Measurements from ENCODE around the gene POFUT2.

POFUT2 gene

DNA sequence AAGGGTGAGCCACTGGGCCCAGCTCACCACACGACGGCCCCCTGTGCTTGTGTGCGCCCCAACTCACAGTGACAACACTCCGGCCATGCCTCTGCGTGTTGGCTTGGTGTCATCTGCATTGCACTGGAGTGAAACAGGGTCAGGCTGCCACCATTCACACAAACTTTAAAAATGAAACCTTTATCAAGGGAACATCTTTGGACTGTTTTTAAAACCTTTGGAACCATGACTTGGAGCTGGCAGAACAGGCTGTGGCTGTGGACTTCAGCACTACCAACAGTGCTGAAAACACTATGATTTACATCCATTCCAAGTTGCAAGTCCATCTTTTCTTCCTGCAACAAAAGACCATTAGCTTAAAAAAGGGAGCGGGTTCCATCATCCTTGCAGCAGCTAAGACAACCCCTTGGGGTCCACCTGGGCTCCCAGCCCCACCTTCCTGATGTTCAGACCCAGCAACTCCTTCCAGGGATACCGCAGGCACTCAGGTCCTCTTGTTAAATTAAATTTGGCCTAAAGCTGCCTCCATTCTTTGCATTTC lies 25.6 kb downstream of the POFUT2 start:
- DNase-seq: no peak

DNA sequence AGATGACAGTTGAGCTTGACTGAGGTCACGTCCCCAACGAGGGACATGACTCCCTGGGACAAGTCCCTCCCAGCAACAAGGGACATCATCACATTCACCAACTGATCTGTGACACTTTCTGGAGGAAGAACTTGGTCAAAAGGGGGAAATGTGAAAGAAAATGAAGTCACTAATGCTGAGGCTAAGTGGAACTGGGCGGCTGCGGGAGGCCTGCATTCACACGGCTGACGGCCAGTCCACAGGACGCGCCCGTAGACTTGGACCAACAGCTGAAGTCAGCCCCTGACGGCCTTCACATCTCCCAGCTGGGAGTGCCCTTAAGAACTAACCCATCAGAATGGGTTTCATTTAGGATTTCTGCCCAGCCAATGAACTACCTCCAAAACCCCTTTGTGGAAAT lies 26.6 kb downstream of the POFUT2 start:
- no peak for DNase-seq

DNA sequence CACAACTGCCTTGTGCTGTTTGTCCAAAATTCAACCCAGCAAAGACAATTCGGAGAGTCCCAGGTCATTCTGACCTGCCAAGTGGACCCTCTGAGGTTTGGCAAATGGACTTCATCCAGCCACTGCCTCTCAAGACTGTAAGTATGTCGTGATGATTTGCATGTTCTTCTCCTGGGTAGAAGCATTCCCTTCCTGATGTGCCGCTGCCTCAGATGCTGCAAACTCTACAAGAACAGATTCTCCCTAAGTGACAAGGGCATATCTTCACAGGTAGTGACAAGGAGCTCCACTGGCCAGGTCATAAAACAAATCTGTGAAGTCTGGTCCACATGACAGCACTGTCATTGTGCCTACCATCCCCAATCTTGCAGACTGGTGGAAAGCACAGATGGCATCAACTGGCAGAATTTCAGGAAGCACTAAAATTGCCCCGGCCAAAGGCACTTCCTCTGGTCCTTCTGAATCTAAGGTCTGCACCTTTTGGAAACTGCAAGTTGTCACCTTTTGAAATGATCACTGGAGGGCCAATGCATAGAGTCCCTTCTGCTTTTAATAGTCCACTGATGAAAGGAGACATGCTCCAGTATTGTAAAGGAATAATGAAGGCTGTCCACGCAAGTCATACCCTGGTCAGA lies 27.4 kb downstream of the POFUT2 start:
- DNase-seq: no peak

DNA sequence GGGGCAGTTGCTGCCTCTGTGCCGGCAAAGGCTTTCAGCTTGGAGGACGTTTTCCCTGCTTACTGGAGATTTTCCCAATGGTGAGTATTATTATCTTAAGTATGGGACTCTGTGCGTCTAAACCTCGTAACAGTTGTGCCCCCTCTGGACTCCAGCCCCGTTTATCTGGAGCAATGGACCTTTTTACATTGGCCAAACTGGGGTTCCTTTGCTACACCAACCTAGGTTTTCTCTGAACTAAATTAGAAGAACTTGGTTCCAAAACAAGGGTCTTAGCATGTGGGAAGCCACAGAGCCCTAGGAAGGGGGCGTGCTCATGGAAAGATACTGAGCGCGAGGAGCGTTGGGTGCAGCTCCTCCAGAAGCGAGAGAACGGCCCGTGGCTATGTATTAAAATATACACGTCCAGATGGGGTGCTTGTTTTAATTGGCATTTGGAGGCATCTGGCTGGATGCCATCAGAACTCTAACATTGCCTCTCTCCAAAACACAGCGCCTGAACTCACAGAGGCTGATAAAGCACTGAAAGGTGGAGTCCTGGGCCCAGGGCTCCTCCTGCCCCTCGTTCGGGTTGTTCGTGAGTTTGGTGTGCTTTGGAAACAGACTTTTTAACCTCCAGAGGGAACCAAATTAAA lies 28.4 kb downstream of the POFUT2 start:
- no peak for DNase-seq

DNA sequence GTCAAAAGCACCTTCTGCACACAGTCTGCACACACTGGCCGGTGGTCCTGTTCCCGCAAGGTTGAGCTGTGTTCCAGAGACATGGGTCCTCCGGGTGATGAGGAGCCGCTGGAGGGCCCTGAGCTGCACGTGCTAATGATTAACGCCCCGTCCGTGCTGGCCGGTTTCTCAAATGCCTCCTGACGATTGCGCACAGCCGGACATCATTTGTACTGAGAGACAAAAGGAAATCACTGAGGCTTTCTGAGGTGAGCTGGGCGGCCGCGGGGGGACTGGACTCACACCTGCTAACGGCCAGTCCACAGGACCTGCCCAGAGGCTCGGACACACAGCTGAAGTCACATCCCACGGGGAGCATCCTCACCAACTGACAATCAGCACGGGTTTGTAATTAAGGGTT lies 29.2 kb downstream of the POFUT2 start:
- no peak for DNase-seq

DNA sequence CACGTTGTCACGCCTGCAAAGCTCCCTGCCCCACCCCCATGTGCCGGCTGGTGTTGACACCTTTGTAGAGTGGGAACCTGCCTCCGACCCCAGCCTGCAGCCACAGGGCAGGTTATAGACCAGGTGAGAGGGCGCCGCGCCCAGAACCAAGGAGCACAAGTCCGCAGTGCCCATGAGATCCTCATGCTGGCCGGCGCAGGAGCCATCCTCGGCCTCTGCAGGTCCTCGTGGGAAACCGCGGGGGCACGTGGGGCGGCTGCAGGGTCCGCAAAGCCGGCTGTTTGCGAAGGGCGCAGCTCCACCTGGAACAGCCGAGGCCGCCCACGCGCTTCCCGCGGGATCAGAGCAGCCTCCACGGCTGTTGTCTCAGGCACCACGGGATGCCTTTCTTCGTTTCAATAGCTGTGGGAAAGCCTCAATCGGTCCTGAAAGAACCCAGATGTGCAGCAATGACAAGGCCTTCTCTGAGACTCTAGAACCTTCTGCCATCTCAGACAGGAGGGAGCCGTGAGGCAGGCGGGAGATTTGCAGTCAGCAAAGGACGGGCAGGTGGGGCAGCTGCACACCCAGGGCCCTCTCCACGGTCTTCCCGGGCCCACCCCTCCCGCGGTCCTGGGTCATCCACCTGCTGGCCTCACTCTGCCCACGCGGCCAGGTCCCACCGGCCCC lies 29.9 kb downstream of the POFUT2 start:
- DNase-seq: no peak

DNA sequence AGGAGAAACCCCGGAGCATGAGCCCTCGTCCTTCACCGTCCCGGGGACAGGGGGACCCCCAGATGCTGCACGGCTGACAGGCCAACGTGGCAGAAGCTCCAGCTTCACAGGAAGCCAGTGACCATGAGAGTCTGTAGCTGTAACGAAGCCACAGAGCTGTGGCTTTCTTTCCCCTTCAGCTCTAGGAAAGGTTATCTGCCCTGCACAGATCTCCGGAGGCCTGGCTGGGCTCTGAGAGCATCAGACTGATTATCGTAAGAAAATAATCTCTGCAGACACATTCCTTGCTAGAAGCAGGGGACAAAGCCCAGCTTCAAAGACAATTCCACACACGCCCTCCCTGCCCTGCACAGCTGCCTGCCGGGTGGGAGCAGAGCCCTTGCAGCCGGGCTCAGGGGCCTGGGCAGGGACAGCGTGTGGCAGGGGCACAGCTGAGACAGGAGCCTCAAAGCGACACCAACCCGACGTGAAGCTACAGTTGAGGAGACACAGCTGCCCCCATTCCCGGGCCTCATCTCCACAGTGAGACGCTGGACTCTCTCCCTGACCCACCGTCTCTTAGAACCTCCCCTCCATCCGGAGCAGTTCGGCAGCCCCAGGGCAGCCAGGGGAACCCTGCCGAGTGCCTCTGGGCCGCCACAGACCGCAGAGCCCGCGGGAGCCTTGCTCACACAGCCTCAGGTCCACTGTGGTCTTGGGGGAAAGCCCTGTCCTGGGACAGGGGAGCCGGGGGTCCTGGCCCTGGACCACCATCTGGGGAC lies 30.6 kb downstream of the POFUT2 start:
- DNase-seq: no peak

DNA sequence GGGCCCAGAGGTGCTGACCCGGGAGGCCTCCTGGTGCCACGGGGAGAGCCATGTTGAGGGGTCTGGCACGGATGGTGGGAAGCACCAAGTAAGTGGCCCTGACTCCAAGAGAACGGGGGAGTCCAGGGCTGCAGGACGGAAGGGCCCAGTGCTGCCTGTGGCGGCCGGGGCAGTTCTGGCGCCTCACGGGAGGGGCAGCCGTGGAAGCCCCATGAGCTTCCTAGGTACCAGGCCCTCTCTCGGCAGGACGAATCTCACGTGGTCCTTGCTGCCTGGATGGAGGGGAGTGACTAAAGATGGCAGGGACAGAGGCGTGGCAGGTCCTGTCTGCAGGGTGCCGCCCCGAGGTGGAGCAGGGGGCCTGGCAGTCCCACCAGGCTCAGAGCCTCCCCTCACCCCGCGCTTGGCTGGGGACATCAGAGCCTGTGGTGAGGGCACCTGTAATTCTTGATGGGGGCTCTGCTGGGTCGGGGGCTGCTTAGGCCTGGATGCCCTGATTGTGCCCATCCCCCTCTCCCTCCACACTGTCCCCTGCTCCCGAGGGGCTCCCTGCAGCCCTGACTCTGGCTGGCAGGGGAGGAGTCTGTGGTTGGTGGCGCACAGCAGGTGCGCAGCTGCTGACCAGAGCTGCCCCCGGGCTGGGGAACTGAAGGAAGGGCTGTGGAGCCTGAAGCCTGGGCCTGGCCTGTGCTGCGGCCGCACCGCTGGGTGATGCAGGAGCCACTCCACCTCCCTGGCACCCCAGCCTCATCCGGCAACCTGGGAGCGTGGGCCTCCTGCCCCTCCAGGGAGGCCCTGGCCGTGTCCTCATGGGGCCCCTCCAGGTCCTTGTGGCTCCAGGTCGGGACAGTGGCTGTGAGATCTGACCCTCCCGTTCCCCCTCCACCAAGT lies 31.4 kb downstream of the POFUT2 start:
- no peak for DNase-seq

DNA sequence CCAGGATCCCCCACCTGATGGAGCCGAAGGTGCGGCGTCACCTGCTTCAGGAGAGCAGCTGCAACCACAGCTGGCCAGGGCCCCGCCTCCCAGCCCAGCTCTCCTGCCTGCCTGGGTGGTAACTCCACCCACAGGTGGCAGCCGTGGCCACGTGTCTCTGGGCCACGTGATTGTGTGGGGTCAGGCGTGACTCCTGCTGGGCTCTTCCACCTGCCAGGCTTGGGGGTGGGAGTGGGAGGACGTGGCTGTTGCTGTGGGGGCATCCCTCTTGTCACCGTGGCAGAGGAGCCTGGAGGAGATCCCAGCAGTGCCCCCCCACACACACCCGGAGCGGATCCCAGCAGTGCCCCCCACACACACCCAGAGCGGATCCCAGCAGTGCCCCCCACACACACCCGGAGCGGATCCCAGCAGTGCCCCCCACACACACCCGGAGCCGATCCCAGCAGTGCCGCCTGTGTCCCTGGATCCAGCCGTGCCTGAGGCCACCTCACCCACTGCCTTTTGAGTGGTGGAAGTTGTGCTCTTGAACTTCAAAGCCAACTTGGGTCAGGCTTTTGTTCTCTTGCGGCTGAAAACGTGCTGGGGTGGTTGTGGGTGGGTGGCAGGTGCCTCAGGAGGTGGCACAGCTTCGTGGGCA lies 32.2 kb downstream of the POFUT2 start:
- DNase-seq: no peak

DNA sequence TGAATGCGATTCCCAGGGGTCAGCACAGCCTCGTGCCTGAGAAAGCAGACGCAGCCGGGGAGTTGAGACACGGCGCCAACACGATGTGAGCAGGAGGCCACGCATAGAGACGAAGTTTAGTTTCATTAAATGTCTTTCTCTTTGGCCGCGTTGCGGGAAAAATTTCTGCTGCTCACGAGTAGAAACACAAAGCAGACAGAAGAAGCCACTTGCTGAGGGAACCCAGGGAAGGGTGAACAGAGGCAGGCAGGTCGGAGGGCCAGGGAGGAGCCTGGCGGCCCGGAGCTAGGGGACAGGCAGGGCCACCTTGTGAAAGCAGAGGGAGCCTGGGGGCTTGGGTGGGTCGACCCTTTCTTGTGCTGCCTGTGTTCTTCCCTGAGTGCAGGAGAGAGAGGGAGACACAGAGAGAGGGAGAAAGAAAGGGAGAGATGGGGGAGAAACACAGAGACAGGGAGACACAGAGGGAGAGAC lies 33.2 kb downstream of the POFUT2 start:
- DNase-seq: no peak

DNA sequence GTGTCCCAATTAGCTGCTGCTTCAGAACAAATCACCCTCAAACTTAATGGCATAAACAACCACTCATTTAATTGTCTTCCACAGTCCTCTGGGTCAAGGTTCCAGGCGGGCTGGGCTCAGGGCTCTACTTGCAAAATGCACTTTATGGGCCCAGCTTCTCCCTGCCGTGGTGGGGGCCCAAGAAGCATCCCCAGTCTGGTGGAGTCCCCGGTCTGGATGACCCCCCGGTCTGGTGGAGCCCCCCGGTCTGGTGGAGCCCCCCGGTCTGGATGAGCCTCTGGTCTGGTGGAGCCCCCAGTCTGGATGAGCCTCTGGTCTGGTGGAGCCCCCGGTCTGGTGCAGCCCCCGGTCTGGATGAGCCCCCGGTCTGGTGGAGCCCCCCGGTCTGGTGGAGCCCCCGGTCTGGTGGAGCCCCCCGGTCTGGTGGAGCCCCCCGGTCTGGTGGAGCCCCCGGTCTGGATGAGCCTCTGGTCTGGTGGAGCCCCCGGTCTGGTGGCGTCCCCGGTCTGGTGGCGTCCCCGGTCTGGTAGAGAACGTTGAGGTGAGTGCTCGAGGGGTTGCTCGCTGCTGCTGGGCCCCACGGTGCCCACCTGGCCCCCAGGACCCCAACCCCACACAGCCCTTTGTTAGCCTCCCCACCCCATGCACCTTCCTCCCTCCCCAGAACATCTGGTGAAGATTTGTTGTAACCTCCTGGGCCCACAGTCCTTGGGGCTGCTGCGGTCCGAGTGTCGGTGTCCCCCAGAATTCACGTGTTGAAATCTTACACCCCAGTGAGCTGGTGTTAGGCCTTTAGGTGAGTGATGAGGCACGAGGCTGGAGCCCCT lies 33.8 kb downstream of the POFUT2 start:
- DNase-seq: no peak

DNA sequence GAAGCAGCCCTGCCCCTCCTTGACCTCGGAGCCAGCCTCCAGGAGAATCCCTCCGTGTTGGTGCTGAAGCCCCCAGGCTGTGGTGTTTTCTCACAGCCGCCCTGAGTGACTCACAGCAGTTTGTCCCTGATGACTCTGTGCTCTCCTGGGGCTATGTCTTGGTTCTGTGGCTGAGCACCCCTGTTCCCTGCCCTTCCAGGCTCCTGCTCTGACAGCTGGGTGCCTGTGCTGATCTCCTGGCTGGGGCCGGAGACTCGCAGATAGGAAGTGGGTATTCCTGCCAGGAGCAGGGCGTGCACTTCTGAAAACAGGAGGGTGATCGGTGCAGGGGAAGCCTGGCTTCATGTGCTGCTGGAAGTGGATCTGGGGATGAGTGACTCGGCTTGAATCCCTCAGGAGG lies 34.5 kb downstream of the POFUT2 start:
- peak; percentile 37 for DNase-seq

DNA sequence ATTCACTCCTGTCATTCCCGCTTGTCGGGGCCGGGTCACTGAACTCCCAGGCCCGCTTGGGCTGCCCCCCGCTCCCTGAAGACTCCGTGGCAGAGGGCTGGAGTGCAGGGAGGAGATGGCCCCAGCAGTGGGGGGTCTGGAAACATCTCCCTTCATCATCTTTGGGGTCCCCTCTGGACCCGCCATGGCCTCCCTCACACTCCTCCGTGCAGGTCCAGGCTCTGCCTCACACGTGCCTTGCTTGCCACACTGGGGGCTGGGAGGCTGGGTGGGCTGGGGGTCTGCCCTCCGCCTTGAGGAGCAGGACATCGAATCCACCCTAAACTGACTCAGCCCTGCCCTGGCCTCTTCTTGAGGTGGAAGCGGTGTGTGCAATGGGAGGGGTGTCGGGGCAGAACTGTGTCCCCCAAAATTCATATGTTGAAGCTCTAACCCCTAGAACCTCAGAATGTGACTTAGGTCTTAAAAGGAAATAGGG lies 35.2 kb downstream of the POFUT2 start:
- DNase-seq: no peak

DNA sequence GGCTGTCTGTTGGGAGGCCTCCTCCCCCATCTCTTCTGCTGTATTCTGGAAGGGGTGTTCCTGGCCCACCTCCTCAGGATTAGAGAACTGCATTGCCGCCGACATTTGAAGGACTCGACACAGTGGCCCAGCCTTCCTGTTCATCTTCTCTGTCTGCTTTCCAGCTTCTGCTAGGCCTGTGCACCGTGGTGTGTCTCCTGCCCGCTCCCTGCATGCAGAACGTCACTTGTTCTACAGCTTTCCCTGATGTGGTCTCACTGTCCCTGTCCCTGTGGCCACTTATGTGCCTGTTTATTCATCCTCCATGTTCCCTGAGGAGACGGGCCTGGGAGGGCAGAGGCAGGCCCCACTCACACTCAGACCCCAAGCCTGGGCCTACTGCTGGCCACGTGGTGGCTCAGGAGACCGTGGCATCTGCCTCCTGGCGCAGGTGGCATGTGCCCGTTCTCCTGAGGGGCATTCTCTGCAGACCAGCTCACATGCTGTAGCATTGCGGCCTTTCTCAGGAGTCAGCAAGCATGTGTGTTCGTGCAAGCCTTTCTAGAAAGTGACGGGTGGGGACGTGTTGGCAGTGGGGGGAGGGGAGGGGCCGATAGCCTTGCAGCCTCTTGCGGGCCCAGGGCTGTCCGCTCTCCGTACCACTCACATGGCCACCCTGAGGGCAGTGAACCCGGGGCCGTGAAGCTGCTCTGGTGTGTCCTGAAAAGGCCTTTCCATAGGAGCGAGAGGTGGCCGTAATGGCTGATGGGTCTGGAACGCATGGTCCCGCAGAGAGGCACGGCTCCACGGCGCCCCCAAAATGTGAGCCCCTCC lies 35.9 kb downstream of the POFUT2 start:
- no peak for DNase-seq

DNA sequence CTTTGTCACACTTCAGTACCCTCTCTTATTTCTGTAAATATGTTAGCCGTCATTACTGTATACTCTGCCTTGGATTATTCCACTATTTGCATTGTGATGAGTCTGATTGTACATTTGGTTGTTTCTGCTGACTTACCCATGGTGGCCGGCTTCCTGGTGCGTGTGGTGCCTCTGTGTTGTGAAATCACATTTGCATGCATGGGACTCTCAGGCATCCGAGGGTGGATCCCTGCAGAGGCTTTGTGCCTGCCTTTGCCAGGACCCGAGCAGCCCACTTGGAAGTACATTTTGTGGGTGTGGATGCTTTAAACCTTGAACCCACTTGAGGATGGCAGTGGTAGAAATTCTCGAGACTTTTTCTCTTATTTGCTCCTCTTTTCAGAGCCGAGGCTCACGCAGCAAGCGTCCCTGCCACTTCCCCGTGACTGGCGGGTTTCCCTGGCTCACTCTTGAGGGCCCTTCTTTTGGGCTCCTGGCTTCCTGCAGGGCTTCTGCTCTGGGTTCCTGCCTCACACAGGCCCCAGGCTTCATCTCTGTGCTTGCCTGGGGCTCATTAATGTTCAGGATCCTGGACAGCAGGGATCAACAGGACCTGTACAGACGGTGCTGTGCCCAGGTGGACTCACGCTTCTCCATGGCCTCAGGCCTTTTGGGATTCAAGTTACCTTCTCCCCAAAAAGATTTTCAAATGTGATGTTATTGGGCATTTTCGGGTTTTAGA lies 36.6 kb downstream of the POFUT2 start:
- DNase-seq: no peak

DNA sequence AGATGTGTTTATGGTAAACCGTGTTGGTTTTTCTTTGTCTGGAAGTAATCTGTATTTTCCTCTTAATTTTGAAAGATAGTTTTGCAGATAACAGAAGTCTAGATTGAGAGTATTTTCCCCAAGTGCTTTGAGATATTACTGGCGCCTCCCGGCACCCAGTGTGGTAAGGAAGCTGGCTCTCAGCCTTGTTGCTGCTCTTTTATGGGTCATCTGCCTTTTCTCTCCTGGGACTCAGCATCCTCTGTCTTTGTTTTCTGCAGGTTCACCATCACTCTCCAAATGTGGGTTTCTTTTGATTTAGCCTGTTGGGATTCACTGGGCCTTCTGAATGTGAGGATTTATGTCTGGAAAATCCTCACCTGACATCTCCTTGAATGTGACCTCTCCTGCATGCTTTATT lies 37.4 kb downstream of the POFUT2 start:
- no peak for DNase-seq

DNA sequence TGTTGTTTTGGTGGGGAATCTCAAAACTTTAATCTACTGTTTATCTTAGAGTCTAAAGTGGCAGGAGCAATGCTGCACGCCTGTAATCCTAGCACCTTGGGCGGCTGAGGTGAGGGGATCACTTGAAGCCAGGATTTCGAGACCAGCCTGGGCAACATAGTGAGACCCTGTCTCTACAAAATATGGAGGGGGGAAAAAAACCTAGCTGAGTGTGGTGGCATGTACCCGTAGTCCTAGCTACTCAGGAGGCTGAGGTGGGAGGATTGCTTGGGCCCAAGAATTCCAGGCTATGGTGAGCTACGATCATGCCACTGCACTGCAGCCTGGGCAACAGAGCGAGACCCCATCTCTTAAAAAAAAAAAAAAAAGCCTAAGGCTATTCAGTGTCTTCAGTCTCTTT lies 38.1 kb downstream of the POFUT2 start:
- DNase-seq: no peak

DNA sequence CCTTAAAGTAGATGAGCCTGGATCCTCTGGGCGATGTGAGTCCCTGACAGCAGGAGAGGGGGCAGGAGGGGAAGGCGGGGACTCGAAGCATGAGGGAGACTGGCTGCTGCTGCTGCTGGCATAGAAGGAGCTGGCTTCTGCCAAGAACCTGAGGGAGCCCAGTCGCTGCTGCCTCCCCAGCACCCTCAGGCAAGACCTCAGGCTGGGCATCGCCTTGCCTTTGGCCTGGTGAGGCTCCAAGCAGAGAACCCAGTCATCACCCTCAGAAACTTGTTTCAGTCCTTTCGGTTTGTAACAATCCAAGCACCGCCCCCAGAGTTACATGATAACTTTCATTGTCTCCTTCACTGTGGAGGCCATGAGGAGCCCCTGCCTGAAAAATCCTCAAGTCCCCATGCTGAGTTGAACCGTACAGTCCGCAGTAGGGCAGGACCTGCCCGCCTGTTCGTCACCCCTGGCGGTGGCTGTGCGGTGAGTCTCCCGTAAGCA lies 38.8 kb downstream of the POFUT2 start:
- peak; percentile 12 for DNase-seq
